Measurements from ENCODE around the gene SAP25.

The SAP25 gene

GRCh38 chr7:100591596-100591995, 17.9 kb upstream of the SAP25 start:
- no peak for DNase-seq

GRCh38 chr7:100590077-100590737, 16.5 kb upstream of the SAP25 start:
- DNase-seq, result no peak

- DNase-seq, result no peak
Observed at GRCh38 chr7:100589341-100589947, 15.7 kb upstream of the SAP25 start.

GRCh38 chr7:100588438-100588837, 14.7 kb upstream of the SAP25 start:
- DNase-seq, result no peak

GRCh38 chr7:100586266-100587025, 12.7 kb upstream of the SAP25 start, which contains the start of gene FBXO24:
FBXO24 (plus strand) TSS chr7:100586328; CDS start chr7:100586626, 298 bp downstream.
- DNase-seq, result peak; percentile 99

GRCh38 chr7:100585511-100586265, 12.0 kb upstream of the SAP25 start, which contains the start of gene LRCH4:
LRCH4 (minus strand) TSS chr7:100586129; CDS start chr7:100586100, 29 bp downstream.
- DNase-seq, result peak; percentile 60

- DNase-seq, result no peak
Observed at GRCh38 chr7:100584683-100585510, 11.2 kb upstream of the SAP25 start.

- DNase-seq, result no peak
Observed at GRCh38 chr7:100584054-100584682, 10.5 kb upstream of the SAP25 start.

GRCh38 chr7:100583132-100584053, 9.7 kb upstream of the SAP25 start:
- peak; percentile 58 for DNase-seq

GRCh38 chr7:100582650-100583049, 8.9 kb upstream of the SAP25 start:
- no peak for DNase-seq

GRCh38 chr7:100582041-100582579, 8.4 kb upstream of the SAP25 start:
- DNase-seq, result no peak

- no peak for DNase-seq
Observed at GRCh38 chr7:100580466-100581283, 7.0 kb upstream of the SAP25 start.

- no peak for DNase-seq
Observed at GRCh38 chr7:100578246-100579183, 4.8 kb upstream of the SAP25 start.

- DNase-seq, result no peak
Observed at GRCh38 chr7:100577507-100577906, 3.8 kb upstream of the SAP25 start.

GRCh38 chr7:100577103-100577502, 3.4 kb upstream of the SAP25 start:
- no peak for DNase-seq

- no peak for DNase-seq
Observed at GRCh38 chr7:100576384-100576993, 2.8 kb upstream of the SAP25 start.

GRCh38 chr7:100575746-100576383, 2.2 kb upstream of the SAP25 start:
- DNase-seq, result no peak
